Endothelial cell (in vitro differentiated cells): ENCODE data around the gene AXDND1. TPM values are rescaled to one million over a fixed set of nuclear protein-coding genes. Genes with fewer than 3 reads are reported as not detected.
"Not testable (repeated sequence)": the region's sequence is repeated elsewhere in the genome, so short reads cannot be mapped to it uniquely, and the experiment has no call there.

ENCODE experiments used
- DNase-seq: peaks from one replicate; pipeline ENCODE4 v3.0.0; 2021; ENCODE audit warnings: low spot score
- H3K27ac Mint-ChIP-seq: one replicate; pipeline ENCODE4 v1.8.0; 2021; ENCODE audit warnings: mixed read lengths, inconsistent platforms; ENCODE audit not compliant: unreplicated experiment
- H3K27me3 Mint-ChIP-seq: one replicate; pipeline ENCODE4 v1.8.0; 2021; ENCODE audit warnings: mild to moderate bottlenecking, moderate library complexity, mixed read lengths, inconsistent platforms; ENCODE audit not compliant: unreplicated experiment
- H3K36me3 Mint-ChIP-seq: one replicate; pipeline ENCODE4 v1.8.0; 2021; ENCODE audit warnings: mild to moderate bottlenecking, low read depth, mixed read lengths, inconsistent platforms; ENCODE audit not compliant: unreplicated experiment
- H3K4me1 Mint-ChIP-seq: one replicate; pipeline ENCODE4 v1.8.0; 2021; ENCODE audit warnings: mild to moderate bottlenecking, mixed read lengths, inconsistent platforms; ENCODE audit not compliant: unreplicated experiment
- H3K4me3 Mint-ChIP-seq: one replicate; pipeline ENCODE4 v1.8.0; 2021; ENCODE audit warnings: mild to moderate bottlenecking, mixed read lengths, inconsistent platforms; ENCODE audit not compliant: unreplicated experiment
- H3K9me3 Mint-ChIP-seq: one replicate; pipeline ENCODE4 v1.8.0; 2021; ENCODE audit warnings: mixed read lengths, inconsistent platforms; ENCODE audit not compliant: unreplicated experiment
- total RNA-seq: library from RNA; stranded (reverse); fragmentation: NEBNext Ultra II Directional; extraction: Animal tissue kit (Norgen Biotek cat#: 25700); gene quantifications from one replicate; pipeline ENCODE4 v1.2.1, GENCODE V29; 2021; ENCODE audit not compliant: unreplicated experiment
- TF ChIP-seq, protein P1 (sequence below): fragments of 200-600 bp; sonication (generic); IDR thresholded peaks from one replicate; pipeline ENCODE4 v1.5.0; 2021; ENCODE audit warnings: antibody characterized with exemption; ENCODE audit not compliant: unreplicated experiment

The AXDND1 gene
- total RNA-seq, 1 donor from 2014 or later, result not detected

GRCh38 chr1:179341943-179342547 is 23.7 kb upstream of the AXDND1 start:
- no peak for DNase-seq
- Mint-ChIP-seq H3K4me3 (no peak overlapping the region), H3K27ac (no peak overlapping the region), H3K27me3 (peaks cover 3% of the 10 kb centered on the region), H3K36me3 (peaks cover 5% of the 10 kb centered on the region), H3K4me1 (no peaks in the 10 kb centered on the region), H3K9me3 (no peaks in the 10 kb centered on the region)
- TF ChIP-seq, protein P1, sequence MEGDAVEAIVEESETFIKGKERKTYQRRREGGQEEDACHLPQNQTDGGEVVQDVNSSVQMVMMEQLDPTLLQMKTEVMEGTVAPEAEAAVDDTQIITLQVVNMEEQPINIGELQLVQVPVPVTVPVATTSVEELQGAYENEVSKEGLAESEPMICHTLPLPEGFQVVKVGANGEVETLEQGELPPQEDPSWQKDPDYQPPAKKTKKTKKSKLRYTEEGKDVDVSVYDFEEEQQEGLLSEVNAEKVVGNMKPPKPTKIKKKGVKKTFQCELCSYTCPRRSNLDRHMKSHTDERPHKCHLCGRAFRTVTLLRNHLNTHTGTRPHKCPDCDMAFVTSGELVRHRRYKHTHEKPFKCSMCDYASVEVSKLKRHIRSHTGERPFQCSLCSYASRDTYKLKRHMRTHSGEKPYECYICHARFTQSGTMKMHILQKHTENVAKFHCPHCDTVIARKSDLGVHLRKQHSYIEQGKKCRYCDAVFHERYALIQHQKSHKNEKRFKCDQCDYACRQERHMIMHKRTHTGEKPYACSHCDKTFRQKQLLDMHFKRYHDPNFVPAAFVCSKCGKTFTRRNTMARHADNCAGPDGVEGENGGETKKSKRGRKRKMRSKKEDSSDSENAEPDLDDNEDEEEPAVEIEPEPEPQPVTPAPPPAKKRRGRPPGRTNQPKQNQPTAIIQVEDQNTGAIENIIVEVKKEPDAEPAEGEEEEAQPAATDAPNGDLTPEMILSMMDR, result no peak

DNA sequence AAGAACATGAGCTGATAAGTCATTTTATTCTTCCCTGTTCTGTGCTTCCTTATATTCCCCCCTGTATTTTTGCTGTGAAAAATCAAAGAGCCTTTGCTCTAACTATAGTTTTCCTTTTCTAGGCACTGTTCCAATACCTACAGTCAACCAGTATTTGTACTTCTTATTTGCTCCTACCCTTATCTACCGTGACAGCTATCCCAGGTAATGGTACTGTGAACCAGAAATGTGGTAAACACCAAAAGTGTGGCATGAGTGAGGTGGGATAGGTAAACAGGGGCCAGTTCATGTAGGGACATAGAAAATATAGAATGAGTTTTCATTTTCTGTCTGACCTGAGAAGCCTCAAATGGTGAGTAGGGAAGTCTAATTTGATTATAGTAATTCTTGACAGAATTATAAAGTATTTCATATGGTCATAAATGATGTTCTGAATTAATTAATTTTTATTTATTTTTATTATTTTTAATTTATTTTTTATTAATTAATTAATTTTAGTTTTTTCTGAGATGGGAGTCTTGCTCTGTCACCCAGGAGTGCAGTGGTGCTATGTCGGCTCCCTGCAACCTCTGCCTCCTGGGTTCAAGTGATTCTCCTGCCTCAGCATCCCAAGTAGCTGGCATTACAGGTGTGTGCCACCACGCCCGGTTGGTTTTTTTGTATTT is 22.9 kb upstream of the AXDND1 start:
- TF ChIP-seq, protein P1, result no peak
- no peak overlapping the region for H3K27ac Mint-ChIP-seq
- H3K27me3 Mint-ChIP-seq, result peaks cover 1% of the 10 kb centered on the region
- H3K36me3 Mint-ChIP-seq, result peaks cover 5% of the 10 kb centered on the region
- H3K4me1 Mint-ChIP-seq, result no peaks in the 10 kb centered on the region
- DNase-seq, result no peak
- no peaks in the 10 kb centered on the region for H3K9me3 Mint-ChIP-seq
- H3K4me3 Mint-ChIP-seq, result no peak overlapping the region

GRCh38 chr1:179351281-179351680 is 14.5 kb upstream of the AXDND1 start:
- no peak for DNase-seq
- H3K9me3 Mint-ChIP-seq, result no peaks in the 10 kb centered on the region
- H3K4me1 Mint-ChIP-seq, result peaks cover 2% of the 10 kb centered on the region
- TF ChIP-seq, protein P1, result no peak
- H3K4me3 Mint-ChIP-seq, result no peak overlapping the region
- H3K27me3 Mint-ChIP-seq, result peaks cover 2% of the 10 kb centered on the region
- no peak overlapping the region for H3K27ac Mint-ChIP-seq
- H3K36me3 Mint-ChIP-seq, result peaks cover 3% of the 10 kb centered on the region

DNA sequence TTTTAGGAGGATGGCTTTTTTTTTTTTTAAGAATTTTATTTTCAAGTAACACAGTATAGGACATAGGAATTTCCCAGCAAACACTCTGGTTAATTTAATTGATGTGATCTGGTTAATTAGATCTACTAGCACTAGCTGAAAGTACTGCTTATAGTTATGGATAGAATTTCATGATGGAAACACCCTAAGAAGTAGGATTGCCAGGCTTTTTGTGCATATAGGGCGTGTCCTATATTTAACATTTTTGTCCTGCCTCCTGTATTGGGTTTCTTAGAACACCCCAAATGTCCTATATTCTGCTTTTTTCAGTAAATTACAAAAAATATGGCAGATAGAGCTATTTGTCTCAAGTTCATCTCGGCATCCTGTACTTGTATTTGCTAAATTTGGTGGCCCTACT is 13.5 kb upstream of the AXDND1 start:
- no peak for DNase-seq
- H3K4me1 Mint-ChIP-seq, result peaks cover 2% of the 10 kb centered on the region
- no peak overlapping the region for H3K27ac Mint-ChIP-seq
- H3K9me3 Mint-ChIP-seq, result no peaks in the 10 kb centered on the region
- TF ChIP-seq, protein P1, result no peak
- H3K4me3 Mint-ChIP-seq, result no peak overlapping the region
- peaks cover 2% of the 10 kb centered on the region for H3K27me3 Mint-ChIP-seq
- peaks cover 3% of the 10 kb centered on the region for H3K36me3 Mint-ChIP-seq

DNA sequence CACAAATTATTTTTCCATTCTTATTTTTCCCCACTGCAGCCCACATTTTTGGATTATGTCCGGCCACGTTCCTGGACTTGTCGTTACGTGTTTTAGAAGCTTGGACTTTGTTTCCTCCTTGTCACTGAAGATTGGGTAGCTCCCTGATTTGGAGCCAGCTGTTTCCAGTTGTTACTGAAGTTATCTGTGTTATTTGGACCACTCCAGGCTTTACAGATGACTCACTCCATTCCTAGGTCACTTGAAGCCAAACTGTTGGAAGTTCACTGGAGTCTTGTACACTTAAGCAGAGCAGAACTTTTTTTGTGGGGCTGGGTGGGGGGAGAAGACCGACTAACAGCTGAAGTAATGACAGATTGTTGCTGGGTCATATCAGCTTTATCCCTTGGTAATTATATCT is 12.2 kb upstream of the AXDND1 start:
- TF ChIP-seq, protein P1, result no peak
- no peaks in the 10 kb centered on the region for H3K9me3 Mint-ChIP-seq
- H3K4me1 Mint-ChIP-seq, result peaks cover 2% of the 10 kb centered on the region
- H3K27ac Mint-ChIP-seq, result no peak overlapping the region
- peaks cover 2% of the 10 kb centered on the region for H3K27me3 Mint-ChIP-seq
- DNase-seq, result no peak
- H3K4me3 Mint-ChIP-seq, result no peak overlapping the region
- H3K36me3 Mint-ChIP-seq, result peaks cover 3% of the 10 kb centered on the region

DNA sequence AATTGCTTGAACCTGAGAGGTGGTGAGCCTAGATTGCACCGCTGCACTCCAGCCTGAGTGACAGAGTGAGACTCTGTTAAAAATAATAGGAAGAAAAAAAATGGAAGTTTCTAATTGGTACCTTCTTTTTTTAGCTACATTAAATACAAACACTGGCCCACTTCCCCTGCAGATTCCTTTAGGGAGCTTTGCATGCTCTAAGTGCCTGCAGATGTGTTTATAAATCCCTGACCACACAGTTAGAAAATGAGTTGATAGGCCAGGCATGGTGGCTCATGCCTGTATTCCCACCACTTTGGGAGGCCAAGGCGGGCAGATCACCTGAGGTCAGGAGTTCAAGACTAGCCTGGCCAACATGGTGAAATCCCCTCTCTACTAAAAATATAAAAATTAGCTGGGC is 4.1 kb upstream of the AXDND1 start:
- not testable (repeated sequence) for DNase-seq, H3K36me3 Mint-ChIP-seq, H3K27me3 Mint-ChIP-seq, H3K4me3 Mint-ChIP-seq, H3K27ac Mint-ChIP-seq, H3K4me1 Mint-ChIP-seq, H3K9me3 Mint-ChIP-seq
